Loucy (cell line): ENCODE data around the gene IL23R.

Experiments
- H2AFZ ChIP-seq: fragments of 200-600 bp; sonication (generic); 2 replicates; pipeline ENCODE4 v1.6.0; 2016; ENCODE audit warnings: antibody characterized with exemption, mild to moderate bottlenecking, low read length, moderate library complexity
- H3F3A ChIP-seq: fragments of 200-600 bp; 2 replicates; pipeline ENCODE4 v1.6.0; 2016; ENCODE audit warnings: antibody characterized with exemption, low read depth, mild to moderate bottlenecking
- H3K27me3 ChIP-seq: fragments of 200-600 bp; sonication (generic); 2 replicates; pipeline ENCODE4 v1.6.1; 2014; ENCODE audit warnings: low read length, mild to moderate bottlenecking; ENCODE audit not compliant: insufficient read depth, poor library complexity, severe bottlenecking
- H3K36me3 ChIP-seq: fragments of 200-600 bp; sonication (generic); 2 replicates; pipeline ENCODE4 v1.6.1; 2016; ENCODE audit warnings: low read length; ENCODE audit not compliant: insufficient read depth
- H3K4me1 ChIP-seq: fragments of 200-600 bp; sonication (generic); 2 replicates; pipeline ENCODE4 v1.5.1; 2014; ENCODE audit warnings: low read length, mild to moderate bottlenecking; ENCODE audit not compliant: insufficient read depth, poor library complexity, severe bottlenecking
- H3K4me2 ChIP-seq: fragments of 200-600 bp; sonication (generic); 2 replicates; pipeline ENCODE4 v1.6.0; 2014; ENCODE audit warnings: antibody characterized with exemption, low read length, low read depth, mild to moderate bottlenecking; ENCODE audit not compliant: poor library complexity, severe bottlenecking
- H3K4me3 ChIP-seq: fragments of 200-600 bp; sonication (generic); 2 replicates; pipeline ENCODE4 v1.5.1; 2014; ENCODE audit warnings: low read length, mild to moderate bottlenecking, mixed read lengths; ENCODE audit not compliant: poor library complexity, severe bottlenecking
- H3K79me2 ChIP-seq: fragments of 200-600 bp; sonication (generic); 2 replicates; pipeline ENCODE4 v1.6.1; 2014; ENCODE audit warnings: low read length; ENCODE audit not compliant: insufficient read depth
- H3K9ac ChIP-seq: fragments of 200-600 bp; sonication (generic); 2 replicates; pipeline ENCODE4 v1.6.0; 2014; ENCODE audit warnings: mild to moderate bottlenecking, low read depth, low read length, moderate library complexity; ENCODE audit not compliant: poor library complexity, severe bottlenecking
- H3K9me2 ChIP-seq: fragments of 200-600 bp; sonication (generic); replicated peaks from 2 replicates; pipeline ENCODE4 v1.6.1; 2016; ENCODE audit warnings: low read depth, low read length, mixed read lengths
- H3K9me3 ChIP-seq: fragments of 200-600 bp; sonication (generic); 2 replicates; pipeline ENCODE4 v1.6.1; 2014; ENCODE audit warnings: mild to moderate bottlenecking, antibody characterized with exemption, low read length, low read depth; ENCODE audit not compliant: insufficient read depth
- H4K20me1 ChIP-seq: fragments of 200-600 bp; sonication (generic); 2 replicates; pipeline ENCODE4 v1.6.0; 2014; ENCODE audit warnings: antibody characterized with exemption, low read length, mild to moderate bottlenecking; ENCODE audit not compliant: insufficient read depth, poor library complexity, severe bottlenecking
- EZH2phosphoT487 ChIP-seq: fragments of 200-600 bp; IDR thresholded peaks from 2 replicates; pipeline ENCODE4 v1.6.1; 2018; ENCODE audit warnings: antibody characterized with exemption, mild to moderate bottlenecking, moderate library complexity, borderline replicate concordance
- TF ChIP-seq, protein P1 (sequence below): fragments of 200-600 bp; sonication (generic); conservative IDR thresholded peaks from 2 replicates; pipeline ENCODE4 v1.5.1; 2014; ENCODE audit warnings: mild to moderate bottlenecking, antibody characterized with exemption, low read length

Gene IL23R

DNA sequence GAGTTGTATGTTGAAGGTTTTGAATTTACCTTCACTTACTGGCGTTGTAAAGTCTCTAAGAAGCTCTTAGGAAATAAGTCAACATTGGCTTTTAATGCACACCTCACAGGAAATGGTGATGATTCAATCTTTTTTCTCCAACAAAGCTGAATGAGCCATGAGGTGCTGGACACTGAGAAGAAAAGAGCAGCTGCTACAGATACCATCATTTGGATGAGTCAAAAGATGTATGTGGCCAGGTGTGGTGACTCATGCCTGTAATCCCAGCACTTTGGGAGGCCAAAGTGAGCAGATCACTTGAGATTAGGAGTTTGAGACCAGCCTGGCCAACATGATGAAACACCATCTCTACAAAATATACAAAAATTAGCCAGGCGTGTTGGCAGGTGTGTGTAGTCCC lies 3.3 kb upstream of the IL23R start:
- Histone ChIP-seq H3K9ac (no peak overlapping the region), H3K4me1 (no peaks in the 10 kb centered on the region), H3K27me3 (peaks cover 34% of the 10 kb centered on the region), H3K4me3 (no peak overlapping the region), H3K36me3 (no peaks in the 10 kb centered on the region), H2AFZ (no peak overlapping the region), H3K9me3 (no peaks in the 10 kb centered on the region), H4K20me1 (no peaks in the 10 kb centered on the region), H3K4me2 (no peak overlapping the region), H3K79me2 (no peaks in the 10 kb centered on the region), H3F3A (no peaks in the 10 kb centered on the region), H3K9me2 (no peaks in the 10 kb centered on the region)
- TF ChIP-seq, protein P1, sequence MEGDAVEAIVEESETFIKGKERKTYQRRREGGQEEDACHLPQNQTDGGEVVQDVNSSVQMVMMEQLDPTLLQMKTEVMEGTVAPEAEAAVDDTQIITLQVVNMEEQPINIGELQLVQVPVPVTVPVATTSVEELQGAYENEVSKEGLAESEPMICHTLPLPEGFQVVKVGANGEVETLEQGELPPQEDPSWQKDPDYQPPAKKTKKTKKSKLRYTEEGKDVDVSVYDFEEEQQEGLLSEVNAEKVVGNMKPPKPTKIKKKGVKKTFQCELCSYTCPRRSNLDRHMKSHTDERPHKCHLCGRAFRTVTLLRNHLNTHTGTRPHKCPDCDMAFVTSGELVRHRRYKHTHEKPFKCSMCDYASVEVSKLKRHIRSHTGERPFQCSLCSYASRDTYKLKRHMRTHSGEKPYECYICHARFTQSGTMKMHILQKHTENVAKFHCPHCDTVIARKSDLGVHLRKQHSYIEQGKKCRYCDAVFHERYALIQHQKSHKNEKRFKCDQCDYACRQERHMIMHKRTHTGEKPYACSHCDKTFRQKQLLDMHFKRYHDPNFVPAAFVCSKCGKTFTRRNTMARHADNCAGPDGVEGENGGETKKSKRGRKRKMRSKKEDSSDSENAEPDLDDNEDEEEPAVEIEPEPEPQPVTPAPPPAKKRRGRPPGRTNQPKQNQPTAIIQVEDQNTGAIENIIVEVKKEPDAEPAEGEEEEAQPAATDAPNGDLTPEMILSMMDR = no peak
- no peak for TF ChIP-seq EZH2phosphoT487

DNA sequence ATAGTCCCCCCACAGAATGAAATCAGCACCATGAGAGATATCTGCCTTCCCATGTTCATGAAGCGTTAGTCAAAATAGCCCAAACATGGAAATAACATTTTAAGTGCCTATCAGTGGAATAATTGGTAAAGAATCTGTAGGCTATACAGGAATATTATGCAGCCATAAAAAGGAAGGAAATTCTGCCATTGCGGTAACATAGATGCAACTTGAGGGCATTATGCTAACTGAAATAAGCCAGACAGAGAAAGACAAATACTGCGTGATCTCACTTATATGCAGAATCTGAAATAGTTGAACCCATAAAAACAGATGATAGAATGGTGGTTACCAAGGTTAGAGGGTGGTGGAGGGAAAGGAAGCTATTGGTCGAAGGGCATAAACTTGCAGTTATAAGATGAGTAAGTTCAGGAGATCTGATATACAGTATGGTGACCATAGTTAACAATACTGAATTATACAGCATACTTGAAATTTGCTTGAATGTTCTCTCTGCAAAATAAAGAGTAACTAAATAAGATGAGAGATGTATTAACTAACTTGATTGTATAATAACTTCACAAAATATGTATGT lies 699 bp upstream of the IL23R start:
- H3F3A ChIP-seq = no peaks in the 10 kb centered on the region

DNA sequence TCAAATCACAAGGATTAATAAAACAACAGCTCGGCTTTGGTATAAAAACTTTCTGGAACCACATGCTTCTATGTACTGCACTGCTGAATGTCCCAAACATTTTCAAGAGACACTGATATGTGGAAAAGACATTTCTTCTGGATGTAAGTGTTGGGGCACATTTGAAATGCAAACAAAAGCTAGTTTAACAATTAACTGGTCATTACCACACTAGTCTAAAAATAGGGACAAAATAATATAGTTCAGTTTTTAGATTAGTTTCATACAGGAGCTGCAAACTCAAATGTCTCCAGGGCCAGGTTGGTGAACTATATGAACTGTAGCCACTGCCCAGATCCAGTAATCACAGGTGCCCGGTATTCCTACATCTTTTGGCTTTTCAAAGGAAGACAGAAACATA lies 3.2 kb downstream of the IL23R start:
- H3K9ac ChIP-seq = no peak overlapping the region

More for the DNA sequence above, 699 bp upstream of the IL23R start:
- Histone ChIP-seq H3K4me1 (peaks cover 4% of the 10 kb centered on the region), H3K36me3 (no peaks in the 10 kb centered on the region), H4K20me1 (no peaks in the 10 kb centered on the region), H3K79me2 (no peaks in the 10 kb centered on the region), H3K9ac (no peak overlapping the region), H2AFZ (no peak overlapping the region), H3K27me3 (peaks cover 60% of the 10 kb centered on the region), H3K9me3 (no peaks in the 10 kb centered on the region), H3K4me2 (no peak overlapping the region), H3K4me3 (no peak overlapping the region), H3K9me2 (no peaks in the 10 kb centered on the region)
- TF ChIP-seq EZH2phosphoT487 = no peak
- TF ChIP-seq, protein P1 = no peak

DNA sequence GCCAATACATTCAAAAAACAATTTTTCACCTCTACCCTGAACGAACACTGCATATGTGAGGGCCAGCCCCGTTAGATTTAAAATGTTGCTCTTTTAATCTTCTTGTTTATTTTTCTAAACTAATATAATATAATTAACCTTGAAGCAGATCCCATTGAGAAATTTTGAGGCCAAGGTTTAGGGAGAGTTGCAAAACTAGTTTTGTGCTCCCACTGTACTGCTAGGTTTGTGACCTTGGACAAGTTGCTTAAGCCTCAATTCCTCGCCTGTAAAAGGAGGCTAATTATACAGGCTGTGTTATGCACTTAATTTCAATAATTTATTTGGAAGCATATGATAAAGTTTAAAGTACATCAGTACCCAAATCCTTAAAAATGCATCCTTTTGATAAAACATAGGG lies 3.7 kb downstream of the IL23R start:
- H3F3A ChIP-seq = no peaks in the 10 kb centered on the region
- H3K79me2 ChIP-seq = no peaks in the 10 kb centered on the region
- no peaks in the 10 kb centered on the region for H4K20me1 ChIP-seq
- H3K9ac ChIP-seq = no peak overlapping the region
- peaks cover 94% of the 10 kb centered on the region for H3K27me3 ChIP-seq
- peaks cover 19% of the 10 kb centered on the region for H3K4me1 ChIP-seq
- no peaks in the 10 kb centered on the region for H3K9me3 ChIP-seq
- no peak overlapping the region for H3K4me2 ChIP-seq
- TF ChIP-seq, protein P1 = no peak
- no peak for TF ChIP-seq EZH2phosphoT487
- no peaks in the 10 kb centered on the region for H3K9me2 ChIP-seq
- H2AFZ ChIP-seq = no peak overlapping the region
- H3K4me3 ChIP-seq = no peak overlapping the region
- H3K36me3 ChIP-seq = no peaks in the 10 kb centered on the region

More for the DNA sequence above, 3.2 kb downstream of the IL23R start:
- H3K27me3 ChIP-seq = peaks cover 94% of the 10 kb centered on the region
- H3K4me3 ChIP-seq = no peak overlapping the region
- H3F3A ChIP-seq = no peaks in the 10 kb centered on the region
- no peak for TF ChIP-seq EZH2phosphoT487
- H3K4me2 ChIP-seq = no peak overlapping the region
- H3K9me3 ChIP-seq = no peaks in the 10 kb centered on the region
- H3K4me1 ChIP-seq = peaks cover 19% of the 10 kb centered on the region
- no peaks in the 10 kb centered on the region for H3K36me3 ChIP-seq
- H4K20me1 ChIP-seq = no peaks in the 10 kb centered on the region
- no peak overlapping the region for H2AFZ ChIP-seq
- H3K9me2 ChIP-seq = no peaks in the 10 kb centered on the region
- no peaks in the 10 kb centered on the region for H3K79me2 ChIP-seq
